Measurements from ENCODE around the gene ZNF628.

Gene ZNF628

DNA sequence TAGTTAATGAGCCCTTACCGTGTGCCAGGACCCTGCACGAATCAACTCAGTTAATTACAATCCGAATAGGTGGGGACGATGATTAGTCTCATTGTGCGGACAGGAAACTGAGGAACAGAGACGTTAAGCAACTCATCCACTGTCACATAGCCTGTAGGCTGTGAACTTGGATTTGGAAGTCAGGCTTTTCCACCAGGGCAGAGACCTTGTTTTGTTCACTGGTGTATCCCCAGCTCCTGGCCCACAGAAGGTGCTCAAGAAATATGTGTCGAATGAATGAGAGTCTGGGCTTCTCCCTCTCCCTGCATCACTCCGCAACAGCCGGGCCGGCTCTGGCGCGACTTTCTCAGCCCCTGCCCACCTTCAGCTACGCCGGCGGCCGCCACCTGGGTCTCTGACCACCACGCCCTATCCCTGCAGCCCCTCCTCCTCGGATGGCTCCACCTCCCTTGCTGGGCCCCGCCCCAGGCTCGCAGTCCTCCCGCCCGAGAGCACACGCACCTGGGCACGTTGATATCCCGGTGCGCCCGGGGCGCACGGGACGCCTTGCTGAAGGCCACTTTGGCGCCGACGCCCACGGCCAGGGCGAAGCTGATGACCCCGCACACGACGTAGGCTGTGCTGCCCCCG lies 34.6 kb upstream of the ZNF628 start:
- ATAC-seq = no peak

DNA sequence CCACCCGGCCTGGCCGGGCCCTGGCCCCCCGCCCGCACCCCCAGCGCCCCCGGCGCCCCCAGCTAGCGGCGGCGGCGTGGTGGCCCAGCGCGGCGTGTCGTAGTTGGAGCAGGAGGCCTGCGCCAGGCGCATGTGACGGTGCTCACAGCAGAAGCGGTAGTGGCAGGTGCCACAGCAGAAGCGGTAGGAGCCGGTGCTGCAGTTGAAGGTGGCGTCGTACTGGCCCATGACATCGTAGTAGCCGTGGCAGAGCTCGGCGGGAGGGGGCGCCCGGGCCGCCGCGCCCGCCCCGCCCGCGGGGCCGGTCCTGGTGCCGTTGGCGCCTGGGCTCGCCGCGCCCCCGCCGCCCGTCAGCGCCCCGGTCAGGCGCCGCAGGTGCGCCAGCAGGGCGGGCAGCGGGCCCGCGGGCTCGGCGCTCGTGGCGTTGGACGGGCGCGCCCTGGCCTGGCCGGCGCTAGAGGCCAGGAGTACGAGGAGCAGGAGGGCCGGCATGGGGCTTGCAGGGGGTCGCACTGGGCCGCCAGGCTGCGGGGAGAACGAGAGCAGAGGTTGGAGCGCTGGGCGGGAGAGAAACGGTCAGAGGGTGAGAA lies 34.0 kb upstream of the ZNF628 start:
- no peak for ATAC-seq
- no peak for TF ChIP-seq POU6F1 (CRISPR knock-in tag; IDR thresholded peaks at IDR 0.05; ENCODE audit: borderline replicate concordance, low read depth)
- TF ChIP-seq CSDC2 (CRISPR knock-in tag; IDR thresholded peaks at IDR 0.05) = no peak
- TF ChIP-seq ZNF8 (CRISPR knock-in tag; IDR thresholded peaks at IDR 0.05) = no peak
- TF ChIP-seq PPARA (CRISPR knock-in tag; IDR thresholded peaks at IDR 0.05; ENCODE audit: borderline replicate concordance) = no peak
- no peak for TF ChIP-seq ZNF565 (CRISPR knock-in tag; conservative IDR thresholded peaks at IDR 0.05; ENCODE audit: low read depth)
- TF ChIP-seq ESRRG (CRISPR knock-in tag; IDR thresholded peaks at IDR 0.05) = no peak
- no peak for TF ChIP-seq PATZ1 (CRISPR knock-in tag; IDR thresholded peaks at IDR 0.05; ENCODE audit: borderline replicate concordance)
- no peak for TF ChIP-seq GLIS3 (CRISPR knock-in tag; IDR thresholded peaks at IDR 0.05)
- no peak for TF ChIP-seq BACH2 (CRISPR knock-in tag; IDR thresholded peaks at IDR 0.05; ENCODE audit: borderline replicate concordance)
- TF ChIP-seq TCF4 (CRISPR knock-in tag; IDR thresholded peaks at IDR 0.05; ENCODE audit: borderline replicate concordance) = no peak
- TF ChIP-seq ZFP3 (CRISPR knock-in tag; IDR thresholded peaks at IDR 0.05) = no peak
- TF ChIP-seq SNAI2 (CRISPR knock-in tag; IDR thresholded peaks at IDR 0.05) = no peak
- TF ChIP-seq TOX (CRISPR knock-in tag; IDR thresholded peaks at IDR 0.05; ENCODE audit: borderline replicate concordance) = no peak
- no peak for TF ChIP-seq ZNF70 (CRISPR knock-in tag; IDR thresholded peaks at IDR 0.05)

More for the DNA sequence above, 34.6 kb upstream of the ZNF628 start:
- no peak for TF ChIP-seq GLIS3 (CRISPR knock-in tag; IDR thresholded peaks at IDR 0.05)
- no peak for TF ChIP-seq ZNF8 (CRISPR knock-in tag; IDR thresholded peaks at IDR 0.05)
- no peak for TF ChIP-seq RARB (CRISPR knock-in tag; IDR thresholded peaks at IDR 0.05)
- TF ChIP-seq ESRRG (CRISPR knock-in tag; IDR thresholded peaks at IDR 0.05) = no peak
- no peak for TF ChIP-seq TCF4 (CRISPR knock-in tag; IDR thresholded peaks at IDR 0.05; ENCODE audit: borderline replicate concordance)
- TF ChIP-seq ISL1 (CRISPR knock-in tag; IDR thresholded peaks at IDR 0.05) = no peak

GRCh38 chr19:55443045-55443823 lies 33.2 kb upstream of the ZNF628 start, which contains the start of gene SHISA7:
Gene SHISA7 (minus strand): TSS chr19:55443300. CDS start chr19:55442863, 437 bp downstream.
- peak; percentile 24; the same call in 1 of the 3 replicates for ATAC-seq
- no peak for TF ChIP-seq PATZ1 (CRISPR knock-in tag; IDR thresholded peaks at IDR 0.05; ENCODE audit: borderline replicate concordance)
- TF ChIP-seq ARNTL (CRISPR knock-in tag; IDR thresholded peaks at IDR 0.05; ENCODE audit: borderline replicate concordance, low read depth) = no peak
- no peak for TF ChIP-seq RARB (CRISPR knock-in tag; IDR thresholded peaks at IDR 0.05)
- no peak for TF ChIP-seq ESRRG (CRISPR knock-in tag; IDR thresholded peaks at IDR 0.05)
- TF ChIP-seq, protein P1, sequence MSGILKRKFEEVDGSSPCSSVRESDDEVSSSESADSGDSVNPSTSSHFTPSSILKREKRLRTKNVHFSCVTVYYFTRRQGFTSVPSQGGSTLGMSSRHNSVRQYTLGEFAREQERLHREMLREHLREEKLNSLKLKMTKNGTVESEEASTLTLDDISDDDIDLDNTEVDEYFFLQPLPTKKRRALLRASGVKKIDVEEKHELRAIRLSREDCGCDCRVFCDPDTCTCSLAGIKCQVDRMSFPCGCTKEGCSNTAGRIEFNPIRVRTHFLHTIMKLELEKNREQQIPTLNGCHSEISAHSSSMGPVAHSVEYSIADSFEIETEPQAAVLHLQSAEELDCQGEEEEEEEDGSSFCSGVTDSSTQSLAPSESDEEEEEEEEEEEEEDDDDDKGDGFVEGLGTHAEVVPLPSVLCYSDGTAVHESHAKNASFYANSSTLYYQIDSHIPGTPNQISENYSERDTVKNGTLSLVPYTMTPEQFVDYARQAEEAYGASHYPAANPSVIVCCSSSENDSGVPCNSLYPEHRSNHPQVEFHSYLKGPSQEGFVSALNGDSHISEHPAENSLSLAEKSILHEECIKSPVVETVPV (CRISPR knock-in tag; IDR thresholded peaks at IDR 0.05) = no peak
- TF ChIP-seq OSR1 (CRISPR knock-in tag; IDR thresholded peaks at IDR 0.05) = no peak
- no peak for TF ChIP-seq POU6F1 (CRISPR knock-in tag; IDR thresholded peaks at IDR 0.05; ENCODE audit: borderline replicate concordance, low read depth)
- TF ChIP-seq PPARA (CRISPR knock-in tag; IDR thresholded peaks at IDR 0.05; ENCODE audit: borderline replicate concordance) = no peak
- TF ChIP-seq ZNF8 (CRISPR knock-in tag; IDR thresholded peaks at IDR 0.05) = no peak
- no peak for TF ChIP-seq CSDC2 (CRISPR knock-in tag; IDR thresholded peaks at IDR 0.05)
- no peak for TF ChIP-seq ZNF70 (CRISPR knock-in tag; IDR thresholded peaks at IDR 0.05)
- no peak for TF ChIP-seq GLIS3 (CRISPR knock-in tag; IDR thresholded peaks at IDR 0.05)
- TF ChIP-seq TCF4 (CRISPR knock-in tag; IDR thresholded peaks at IDR 0.05; ENCODE audit: borderline replicate concordance) = no peak

Measured in SK-N-SH treated with all-trans-retinoic acid at 6 μM for 48 hours (cell line).